ENCODE measurements around the gene KRT78. TPM values are rescaled to one million over a fixed set of nuclear protein-coding genes. Genes with fewer than 3 reads are reported as not detected.

Gene KRT78
- total and polyA plus RNA-seq, 9 of the 15 experiments (the other 6 are each of a cell fraction or from before 2014, with no cell fraction given), result not detected

- TF ChIP-seq ZNF318 (IDR thresholded peaks at IDR 0.05; ENCODE audit: borderline replicate concordance in 1 of 2, low read depth in 1 of 2) (no peak), ZNF41 (CRISPR knock-in tag; conservative IDR thresholded peaks at IDR 0.05) (no peak), ZHX1 (conservative IDR thresholded peaks at IDR 0.05; ENCODE audit: low read length) (no peak), MED1 (CRISPR knock-in tag; IDR thresholded peaks at IDR 0.05; ENCODE audit: borderline replicate concordance) (no peak), AFF1 (IDR thresholded peaks at IDR 0.05; ENCODE audit: low read depth in 1 of 2, partially characterized antibody in 2 of 2) (no peak), MLX (CRISPR knock-in tag; conservative IDR thresholded peaks at IDR 0.05) (no peak), ZNF668 (CRISPR knock-in tag; IDR thresholded peaks at IDR 0.05) (no peak), SMARCA5 (IDR thresholded peaks at IDR 0.05) (no peak), SMARCB1 (IDR thresholded peaks at IDR 0.05; ENCODE audit: insufficient read length, low read depth) (no peak), SOX6 (IDR thresholded peaks at IDR 0.05) (peak; percentile 69; the same call in 1 of the 2 replicates)
These were observed 25.2 kb upstream of the KRT78 start (continued) for GRCh38 chr12:52873832-52874572.

All from K562 (cell line).